T follicular helper cell (primary cell): ENCODE measurements around the gene VAC14.

Source experiments
- DNase-seq: peaks from one replicate; pipeline ENCODE4 v3.0.0-alpha.2; 2020; ENCODE audit warnings: low read depth

VAC14 gene

DNA sequence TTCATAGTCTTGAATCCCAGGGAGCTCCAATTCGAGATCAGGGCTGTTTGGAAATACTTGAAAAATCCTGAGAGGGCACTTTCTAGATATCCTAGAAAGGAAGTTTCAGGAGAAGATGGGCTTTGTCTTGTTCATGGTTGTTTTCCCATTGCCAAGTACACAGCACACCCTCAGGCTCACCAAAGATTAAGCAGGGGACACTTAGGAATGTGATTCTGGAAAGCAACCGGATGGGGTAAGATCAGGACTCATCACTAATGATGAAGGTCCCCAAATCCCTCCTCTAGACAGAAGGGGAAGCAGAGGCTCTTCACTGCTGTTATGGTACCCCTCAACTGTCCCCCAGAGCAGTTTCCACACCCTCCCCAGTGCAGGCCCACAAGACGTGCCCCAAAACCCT is 40.7 kb downstream of the VAC14 start:
- DNase-seq, result no peak

- no peak for DNase-seq
These were observed 41.3 kb downstream of the VAC14 start for GRCh38 chr16:70759666-70760065.

DNA sequence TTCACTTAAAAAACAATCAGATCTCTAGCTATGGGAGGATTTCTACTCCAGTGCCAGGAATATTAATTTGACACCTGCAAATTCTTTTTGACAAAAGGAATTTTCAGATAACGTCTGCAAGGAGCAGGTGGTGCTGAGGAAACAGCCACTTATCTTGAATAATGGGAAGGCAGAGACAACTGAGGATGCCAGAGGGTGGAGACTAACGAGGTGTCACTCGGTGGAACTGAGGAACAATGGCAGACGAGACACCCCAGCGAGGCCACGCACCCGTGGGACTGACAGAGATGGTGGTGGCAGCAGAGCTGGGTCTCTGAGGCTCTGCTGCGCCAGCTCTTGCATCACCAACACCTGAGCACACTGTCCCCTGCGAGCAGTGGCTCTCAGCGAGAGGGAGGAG is 42.2 kb downstream of the VAC14 start:
- DNase-seq, result no peak

DNA sequence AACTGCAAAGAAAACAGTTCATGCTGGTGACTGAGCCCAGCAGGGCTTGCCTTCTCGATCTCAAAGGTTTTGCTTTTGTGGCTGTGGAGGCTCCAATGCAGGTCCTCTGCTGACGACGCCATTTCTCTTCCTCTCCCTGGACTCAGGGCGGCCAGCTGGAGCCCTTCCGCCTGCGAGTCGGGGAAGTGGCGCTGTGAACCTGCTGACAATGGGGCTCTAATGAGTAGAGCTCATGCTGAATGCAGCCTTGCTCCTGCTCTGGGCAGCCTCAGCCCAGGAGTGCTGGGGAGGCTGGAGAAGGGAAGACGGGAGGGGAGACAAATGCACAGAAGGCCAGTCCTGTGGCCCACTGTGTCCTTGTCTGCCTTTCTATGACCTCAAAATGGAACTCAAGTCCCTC is 43.8 kb downstream of the VAC14 start:
- DNase-seq, result no peak

DNA sequence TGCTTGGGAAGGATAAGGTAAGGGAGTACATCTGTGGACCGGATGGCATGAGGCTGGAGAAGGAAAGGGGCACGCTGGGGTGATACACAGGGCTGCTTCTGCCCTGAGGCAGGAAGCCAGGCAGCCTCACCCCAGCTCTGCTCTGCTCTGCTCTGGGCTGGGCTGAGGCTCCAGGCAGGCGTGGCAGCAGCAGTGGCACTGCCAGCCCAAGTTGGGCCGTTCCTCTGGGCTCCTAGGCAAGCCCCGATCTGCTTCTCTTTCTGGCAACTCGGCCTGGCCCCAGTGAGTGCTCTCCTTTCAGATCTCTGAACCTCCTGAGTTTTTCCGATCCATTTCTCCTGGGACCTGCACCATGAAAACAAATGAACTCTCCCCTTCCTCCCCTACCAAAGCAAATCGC is 44.9 kb downstream of the VAC14 start:
- DNase-seq, result no peak

- no peak for DNase-seq
These were observed 45.9 kb downstream of the VAC14 start for GRCh38 chr16:70754851-70755600.

DNA sequence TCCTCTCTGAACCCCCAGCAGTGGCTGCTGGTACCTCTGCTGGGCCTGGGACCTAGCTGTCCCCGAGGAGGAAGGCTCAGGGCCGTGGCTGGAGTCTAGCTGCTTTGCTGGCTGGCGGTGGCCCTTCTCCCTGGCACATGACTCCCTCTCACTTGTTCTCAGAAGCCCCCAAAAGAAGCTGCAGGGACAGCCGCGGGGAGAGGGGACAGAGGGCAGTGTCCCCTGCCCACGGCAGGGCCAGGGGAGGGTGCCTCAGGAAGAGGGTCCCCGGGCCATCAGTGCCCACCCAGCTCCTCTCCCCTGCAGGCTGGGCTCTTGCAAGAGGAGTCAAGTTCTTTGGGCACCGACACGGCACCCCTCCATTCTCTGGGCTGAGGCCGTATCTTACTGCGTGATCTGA is 46.6 kb downstream of the VAC14 start:
- DNase-seq, result no peak

- DNase-seq, result no peak
These were observed 47.1 kb downstream of the VAC14 start for GRCh38 chr16:70753694-70754325.

DNA sequence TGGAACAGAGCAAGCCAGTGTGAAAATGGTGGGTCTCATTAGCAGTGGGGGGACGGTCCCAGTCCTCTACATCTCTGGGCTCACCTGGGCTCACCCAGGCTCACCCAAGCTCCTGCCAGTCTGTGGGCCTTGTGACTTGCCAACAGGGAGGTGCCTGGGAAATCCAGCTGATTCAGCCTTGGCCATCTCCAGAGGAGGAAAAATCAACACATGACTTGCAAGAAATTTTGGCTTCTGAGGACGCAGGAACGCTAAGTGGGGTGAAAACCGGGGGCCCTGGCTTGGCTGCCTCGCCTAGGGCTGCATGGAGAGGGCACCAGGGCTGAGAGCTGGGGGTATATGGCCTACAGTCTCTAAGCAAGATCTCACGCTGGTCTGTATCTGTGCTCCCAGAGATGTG is 47.7 kb downstream of the VAC14 start:
- no peak for DNase-seq

GRCh38 chr16:70752426-70752825 is 48.5 kb downstream of the VAC14 start:
- no peak for DNase-seq

DNA sequence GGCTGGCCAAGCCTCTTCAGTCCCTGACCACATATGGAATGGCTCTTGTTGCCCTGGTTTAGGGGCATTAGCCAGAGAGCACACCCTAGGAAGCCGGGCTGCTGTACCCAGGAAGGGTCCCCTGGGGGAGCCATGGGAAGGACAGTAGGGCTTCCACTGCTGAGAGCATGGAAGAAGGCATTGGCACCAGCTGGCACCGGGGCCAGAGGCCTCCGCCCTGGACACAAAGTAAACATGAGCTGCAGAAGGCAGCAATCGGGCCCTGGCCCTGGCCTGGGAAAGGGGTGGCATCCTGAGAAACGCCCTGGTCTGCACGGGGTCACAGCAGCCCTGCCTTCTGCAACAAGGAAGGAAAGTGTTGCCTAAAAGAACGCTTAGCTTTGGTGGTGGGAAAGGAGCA is 49.4 kb downstream of the VAC14 start:
- no peak for DNase-seq

DNA sequence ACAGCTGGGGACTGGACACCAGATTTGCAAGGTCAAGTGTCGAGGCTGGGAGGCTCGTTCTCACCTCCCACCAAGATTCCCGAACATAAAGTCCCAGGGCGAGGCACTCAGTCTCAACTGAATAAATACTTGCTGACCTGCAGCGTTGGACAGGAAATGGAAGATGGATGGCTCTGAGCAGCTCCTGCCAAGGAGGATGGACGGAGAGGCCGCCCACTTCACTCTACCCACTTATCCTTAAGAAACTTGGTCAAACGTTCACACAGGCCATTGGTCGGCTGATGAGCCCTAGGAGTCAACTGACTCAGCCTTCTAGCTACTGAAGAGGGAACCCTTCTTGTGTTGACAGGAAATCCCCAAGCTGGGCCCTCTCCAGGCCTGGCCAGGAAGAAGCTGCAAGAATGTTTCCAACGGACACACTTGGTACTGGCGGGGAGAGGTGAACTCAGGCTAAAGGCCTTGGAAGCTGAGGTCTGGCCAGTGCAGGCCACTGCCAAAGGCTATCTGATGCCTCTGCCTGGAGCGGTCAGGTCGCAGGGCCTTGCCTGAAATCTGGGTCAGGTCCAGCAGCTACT is 50.0 kb downstream of the VAC14 start:
- DNase-seq, result no peak

GRCh38 chr16:70749681-70750601 is 51.0 kb downstream of the VAC14 start:
- DNase-seq, result no peak

DNA sequence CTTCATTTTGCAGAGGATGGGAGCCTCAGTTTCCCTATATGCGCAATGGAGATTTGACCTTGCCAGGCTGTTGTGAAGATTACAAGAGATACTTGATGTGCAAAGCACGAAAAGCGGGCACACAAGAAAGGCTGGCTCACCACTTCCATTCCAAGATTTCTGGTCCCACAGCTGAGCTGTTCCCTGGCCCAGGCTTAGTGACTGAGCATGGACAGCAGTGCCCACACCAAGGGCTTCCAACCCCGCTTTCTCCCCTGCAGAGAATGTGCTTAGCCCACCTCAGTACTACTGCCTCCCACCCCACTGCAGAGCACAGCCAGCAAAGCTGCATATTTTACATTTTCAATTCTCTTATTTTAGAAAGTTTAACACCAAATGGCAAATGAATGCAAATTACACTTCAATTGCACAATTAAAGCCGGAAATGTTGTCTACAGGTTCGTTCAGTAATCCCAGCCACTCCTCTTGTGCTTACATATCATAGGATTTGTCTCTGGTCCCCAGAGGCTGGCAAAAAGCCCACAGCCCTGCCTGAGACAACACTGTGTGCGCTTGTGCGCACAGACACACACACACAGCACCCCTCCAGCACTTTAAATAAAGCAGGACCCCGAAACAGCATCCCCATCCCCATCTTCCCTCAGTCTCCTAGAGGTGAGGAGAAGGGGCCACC is 51.8 kb downstream of the VAC14 start:
- no peak for DNase-seq

- DNase-seq, result no peak
These were observed 53.0 kb downstream of the VAC14 start for GRCh38 chr16:70747703-70748631.

GRCh38 chr16:70746708-70747424 is 54.1 kb downstream of the VAC14 start:
- no peak for DNase-seq

DNA sequence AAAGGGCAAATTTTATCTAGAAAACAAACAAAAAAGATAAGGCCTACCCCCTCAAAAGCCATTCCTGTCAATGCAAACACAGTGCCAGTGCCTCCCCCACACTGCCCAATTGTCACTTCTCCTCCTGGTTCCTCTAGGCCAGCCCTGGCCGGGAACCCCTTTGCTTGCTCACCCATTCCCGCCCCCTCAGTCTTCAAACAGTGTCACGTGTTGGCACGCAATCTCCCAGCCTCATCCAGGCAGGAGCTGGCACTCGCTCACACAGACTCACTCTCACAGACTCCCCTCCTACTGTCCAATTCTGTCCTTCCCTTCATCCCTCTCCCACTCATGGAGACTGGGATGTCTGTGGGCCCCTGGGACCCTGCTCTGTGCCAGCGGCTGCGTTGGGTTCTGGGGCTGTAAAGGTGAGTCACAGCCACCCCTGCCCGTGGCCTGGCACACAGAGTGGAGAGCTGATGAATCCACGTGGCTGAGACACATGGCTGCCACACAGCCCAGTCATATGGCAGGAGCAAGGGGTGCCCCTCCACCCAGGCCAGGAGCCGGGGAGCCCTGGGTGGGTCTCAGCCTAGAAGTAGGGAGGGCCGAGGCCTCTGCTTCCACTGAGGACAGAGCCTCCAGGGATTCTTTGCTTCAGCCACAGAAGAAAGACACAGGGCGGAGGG is 54.8 kb downstream of the VAC14 start:
- DNase-seq, result no peak

DNA sequence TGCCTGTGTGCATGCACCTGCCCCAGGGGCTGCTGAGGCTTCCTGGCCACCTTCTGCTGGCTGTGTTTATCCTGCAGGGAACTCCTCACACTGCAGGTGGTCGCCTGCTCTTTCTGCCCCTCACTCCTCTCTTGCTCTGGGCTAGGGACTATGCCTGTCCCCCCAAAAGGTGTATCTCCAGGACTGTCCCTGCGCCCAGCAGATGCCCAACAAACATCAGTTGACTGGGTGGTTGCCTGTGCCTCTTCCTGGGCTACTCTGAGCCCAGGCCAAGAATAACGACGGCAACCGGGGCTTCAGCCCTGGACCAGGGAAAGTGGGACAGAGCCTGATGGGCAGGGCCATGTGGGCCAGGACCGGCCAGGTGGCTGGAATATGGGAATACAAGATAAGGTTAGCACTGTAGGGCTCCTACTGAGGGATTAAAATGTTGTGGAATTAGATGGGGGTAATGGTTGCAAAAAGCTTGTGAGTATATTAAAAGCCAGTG is 55.4 kb downstream of the VAC14 start:
- no peak for DNase-seq

DNA sequence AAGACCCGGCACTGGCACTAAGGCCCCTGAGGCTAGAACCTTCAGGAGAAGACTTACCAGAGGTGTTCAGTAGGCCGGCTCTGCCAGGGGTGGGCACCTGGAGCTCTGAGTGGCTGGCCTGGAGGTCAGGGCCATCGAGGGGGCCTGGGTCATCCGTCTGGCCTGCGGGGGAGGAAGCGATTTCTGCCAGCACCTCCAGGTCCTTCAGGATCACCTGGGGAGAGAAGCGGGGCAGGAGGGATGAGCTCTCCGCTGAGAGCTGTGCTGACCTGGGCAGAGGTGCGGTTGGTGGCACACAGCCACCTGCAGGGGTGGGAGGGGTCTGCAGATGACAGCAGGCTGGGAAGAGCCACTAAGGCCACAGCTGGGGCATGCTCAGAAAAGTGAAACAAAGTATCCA is 56.6 kb downstream of the VAC14 start:
- no peak for DNase-seq
